IPS-20b (cell line): Measurements from ENCODE around the gene FSD1.

Experiments used
- H3K27ac ChIP-seq: one replicate; pipeline ENCODE4 v1.5.1; 2013; ENCODE audit warnings: low read length
- H3K27me3 ChIP-seq: 2 replicates; pipeline ENCODE4 v1.6.1; 2013; ENCODE audit warnings: mild to moderate bottlenecking, low read length, inconsistent platforms; ENCODE audit not compliant: insufficient read depth
- H3K36me3 ChIP-seq: 2 replicates; pipeline ENCODE4 v1.6.1; 2013; ENCODE audit warnings: low read depth, mild to moderate bottlenecking, inconsistent platforms, low read length, moderate library complexity; ENCODE audit not compliant: insufficient read depth
- H3K4me1 ChIP-seq: 2 replicates; pipeline ENCODE4 v1.6.1; 2013; ENCODE audit warnings: mild to moderate bottlenecking, control low read depth, inconsistent platforms, low read length, moderate library complexity; ENCODE audit not compliant: insufficient read depth
- H3K4me3 ChIP-seq: 2 replicates; pipeline ENCODE4 v1.5.1; 2013; ENCODE audit warnings: mild to moderate bottlenecking, low read length, inconsistent platforms
- H3K9ac ChIP-seq: 2 replicates; pipeline ENCODE4 v1.6.1; 2013; ENCODE audit warnings: low read depth, mild to moderate bottlenecking, inconsistent platforms, low read length, moderate library complexity
- H3K9me3 ChIP-seq: 2 replicates; pipeline ENCODE4 v1.6.1; 2013; ENCODE audit warnings: mild to moderate bottlenecking, low read depth, low read length, inconsistent platforms; ENCODE audit not compliant: insufficient read depth

Gene FSD1

DNA sequence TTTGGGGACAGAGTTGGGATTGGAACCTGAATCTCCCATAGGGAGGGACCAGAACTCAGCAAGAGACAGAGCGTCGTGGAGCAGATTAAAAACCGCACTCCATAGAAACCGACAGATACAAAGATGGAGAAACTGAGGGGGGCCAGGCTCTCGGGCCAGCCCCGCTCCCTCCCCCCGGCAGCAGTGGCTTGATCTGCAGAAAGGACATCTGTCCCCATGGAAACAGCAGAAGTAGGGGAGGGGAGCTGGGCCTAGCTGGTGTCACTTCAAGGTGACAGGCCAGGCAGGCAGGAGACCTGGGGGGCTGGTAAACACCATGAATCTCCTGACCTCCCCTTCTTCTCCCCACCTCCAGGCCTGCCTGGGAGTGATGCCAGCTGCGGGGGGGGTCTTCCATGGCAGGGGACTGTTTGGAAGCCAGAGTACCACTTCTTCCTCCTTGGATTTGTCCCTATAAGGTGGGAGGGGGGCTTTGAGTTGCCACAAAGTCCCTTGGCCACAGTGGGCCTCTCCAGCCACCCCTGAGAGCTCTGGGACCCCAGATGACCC, 13.1 kb upstream of the FSD1 start:
- no peak overlapping the region for H3K4me3 ChIP-seq
- no peaks in the 10 kb centered on the region for H3K9me3 ChIP-seq
- no peaks in the 10 kb centered on the region for H3K27me3 ChIP-seq
- no peak overlapping the region for H3K27ac ChIP-seq
- no peak overlapping the region; the same call in 1 of the 2 replicates for H3K9ac ChIP-seq
- H3K4me1 ChIP-seq, result no peaks in the 10 kb centered on the region
- no peaks in the 10 kb centered on the region for H3K36me3 ChIP-seq

DNA sequence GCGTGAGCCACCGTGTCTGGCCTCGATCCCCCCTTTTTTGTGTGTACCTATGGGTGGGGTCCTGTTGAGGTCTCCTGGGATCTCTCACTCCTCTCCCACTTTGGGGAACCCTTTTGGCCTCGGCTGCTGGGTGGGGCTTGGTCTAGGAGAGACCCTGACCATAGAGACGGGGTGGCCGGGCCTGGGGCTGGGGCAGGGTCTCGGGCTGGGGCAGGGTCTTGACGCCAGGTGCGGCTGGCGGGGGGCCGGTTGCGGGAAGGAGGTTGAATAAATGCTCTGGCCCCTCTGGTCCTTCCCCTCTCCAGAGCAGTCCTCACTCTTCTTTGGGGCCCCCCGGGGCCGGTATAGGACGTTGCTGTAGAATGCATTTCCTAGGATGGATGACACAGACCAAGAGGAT, 11.9 kb upstream of the FSD1 start:
- H3K9ac ChIP-seq, result no peak overlapping the region
- H3K4me3 ChIP-seq, result no peak overlapping the region
- H3K27me3 ChIP-seq, result no peaks in the 10 kb centered on the region
- H3K36me3 ChIP-seq, result no peaks in the 10 kb centered on the region
- H3K4me1 ChIP-seq, result no peaks in the 10 kb centered on the region
- no peak overlapping the region for H3K27ac ChIP-seq
- H3K9me3 ChIP-seq, result no peaks in the 10 kb centered on the region

DNA sequence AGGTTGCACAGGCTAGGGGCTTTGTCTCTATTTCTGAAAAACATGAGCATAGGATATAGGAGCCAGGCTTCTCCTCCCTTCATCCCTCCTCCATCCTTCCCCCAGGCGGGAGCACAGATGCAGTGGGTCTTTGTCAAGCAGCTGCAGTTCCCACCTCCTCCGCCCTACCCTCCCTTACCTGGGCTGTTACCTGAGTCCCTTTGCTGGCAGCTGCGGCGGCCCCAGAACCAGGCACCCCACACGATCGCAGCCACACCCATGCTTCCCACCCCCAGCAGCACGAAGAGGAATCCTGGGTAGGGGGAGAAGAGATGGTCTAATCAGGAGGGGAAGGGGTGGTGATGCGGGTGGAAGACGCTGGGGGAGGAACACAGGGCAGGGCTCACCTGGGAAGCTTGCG, 10.0 kb upstream of the FSD1 start:
- no peaks in the 10 kb centered on the region for H3K36me3 ChIP-seq
- no peaks in the 10 kb centered on the region for H3K9me3 ChIP-seq
- no peaks in the 10 kb centered on the region for H3K27me3 ChIP-seq
- no peak overlapping the region for H3K27ac ChIP-seq
- no peak overlapping the region for H3K9ac ChIP-seq
- no peak overlapping the region for H3K4me3 ChIP-seq
- no peaks in the 10 kb centered on the region for H3K4me1 ChIP-seq

DNA sequence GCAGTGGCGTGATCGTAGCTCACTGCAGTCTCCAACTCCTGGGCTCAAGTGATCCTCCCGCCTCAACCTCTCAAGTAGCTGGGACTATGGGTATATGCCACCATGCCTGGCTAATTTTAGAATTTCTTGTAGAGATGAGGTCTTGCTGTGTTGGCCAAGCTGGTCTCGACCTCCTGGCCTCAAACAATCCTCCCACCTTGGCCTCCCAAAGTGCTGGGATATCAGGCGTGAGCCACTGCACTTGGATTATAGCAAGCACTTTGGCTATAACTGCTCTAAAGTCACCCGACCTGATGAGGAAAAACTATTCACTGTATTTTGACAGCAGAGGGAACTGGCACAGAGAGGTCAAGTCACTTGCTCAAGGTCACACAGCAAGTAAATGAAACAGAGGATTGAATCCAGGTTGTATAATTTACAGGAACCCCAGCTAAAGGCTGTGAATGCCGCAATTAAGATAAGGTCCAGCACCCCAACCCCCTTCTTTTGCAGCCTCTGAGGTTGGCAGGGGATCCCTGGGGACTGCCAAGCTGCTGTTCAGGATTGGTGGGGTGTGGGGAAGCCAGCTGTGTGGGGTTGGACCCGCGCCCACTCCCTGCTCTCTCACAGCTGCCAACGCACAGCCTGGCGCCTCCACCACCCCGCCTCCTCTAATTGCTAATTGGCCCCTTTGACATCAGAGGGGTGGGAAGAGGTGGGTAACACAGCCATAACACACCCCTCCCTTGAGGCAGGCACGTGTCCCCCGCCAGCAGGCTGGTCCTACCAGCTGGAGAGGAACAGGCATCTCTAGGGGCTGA, 8.2 kb upstream of the FSD1 start:
- Histone ChIP-seq H3K4me1 (no peaks in the 10 kb centered on the region), H3K27me3 (no peaks in the 10 kb centered on the region), H3K27ac (no peak overlapping the region), H3K4me3 (no peak overlapping the region), H3K9ac (no peak overlapping the region), H3K36me3 (no peaks in the 10 kb centered on the region), H3K9me3 (no peaks in the 10 kb centered on the region)

DNA sequence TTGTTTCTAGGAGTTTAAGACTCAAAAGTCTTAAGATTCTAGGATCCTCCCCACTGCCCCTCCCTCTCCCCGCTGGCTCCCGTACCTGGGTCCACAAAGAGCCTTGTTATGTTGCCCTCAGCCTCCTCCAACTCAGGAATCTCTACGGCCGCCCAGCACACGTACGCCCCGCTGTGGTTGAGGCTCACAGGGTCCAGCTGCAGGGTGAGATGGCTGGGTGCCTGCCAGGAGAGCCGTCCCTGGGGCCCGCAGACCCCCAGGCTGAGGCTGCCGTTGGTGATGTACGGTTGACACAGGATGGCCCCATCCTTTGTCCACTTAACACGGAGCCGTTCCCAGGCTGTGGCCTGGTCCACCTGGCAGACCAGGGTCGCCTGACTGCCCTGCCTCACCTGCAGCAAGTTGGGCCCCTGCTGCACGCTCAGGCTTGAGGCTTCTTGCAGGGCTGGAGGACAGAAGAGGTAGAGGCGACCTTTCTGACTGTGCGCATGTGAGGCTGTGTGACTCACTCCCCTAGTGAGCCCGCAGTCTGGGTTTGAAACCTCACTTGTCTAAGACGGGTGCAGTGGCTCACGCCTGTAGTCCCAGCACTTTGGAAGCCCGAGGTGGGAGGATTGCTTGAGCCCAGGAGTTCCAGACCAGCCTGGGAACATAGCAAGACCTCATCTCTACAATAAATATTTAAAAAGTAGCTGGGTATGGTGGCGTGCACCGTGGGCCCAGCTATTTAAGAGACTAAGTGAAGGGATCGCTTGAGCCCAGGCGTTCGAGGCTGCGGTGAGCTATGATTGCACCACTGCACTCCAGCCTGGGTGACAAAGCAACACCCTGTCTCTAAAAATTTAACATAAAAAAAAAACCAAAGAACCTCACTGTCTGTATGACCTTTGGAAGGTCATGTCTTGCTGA, 6.2 kb upstream of the FSD1 start:
- Histone ChIP-seq H3K36me3 (no peaks in the 10 kb centered on the region), H3K27ac (no peak overlapping the region), H3K4me3 (no peak overlapping the region), H3K4me1 (no peaks in the 10 kb centered on the region), H3K9me3 (no peaks in the 10 kb centered on the region), H3K9ac (no peak overlapping the region), H3K27me3 (no peaks in the 10 kb centered on the region)

GRCh38 chr19:4298810-4299550, 5.4 kb upstream of the FSD1 start:
- H3K27ac ChIP-seq, result no peak overlapping the region
- H3K9me3 ChIP-seq, result no peaks in the 10 kb centered on the region
- H3K9ac ChIP-seq, result no peak overlapping the region
- no peak overlapping the region for H3K4me3 ChIP-seq
- H3K36me3 ChIP-seq, result no peaks in the 10 kb centered on the region
- no peaks in the 10 kb centered on the region for H3K27me3 ChIP-seq
- no peaks in the 10 kb centered on the region for H3K4me1 ChIP-seq

- Histone ChIP-seq H3K4me3 (no peak overlapping the region), H3K4me1 (0 out of 2 replicates have a peak, but pooled peaks cover 2% of the 10 kb centered on the region), H3K9ac (no peak overlapping the region), H3K27ac (no peak overlapping the region), H3K9me3 (no peaks in the 10 kb centered on the region), H3K27me3 (no peaks in the 10 kb centered on the region), H3K36me3 (no peaks in the 10 kb centered on the region)
These were observed 3.8 kb upstream of the FSD1 start for GRCh38 chr19:4300589-4300988.

- no peaks in the 10 kb centered on the region for H3K9me3 ChIP-seq
- no peak overlapping the region for H3K4me3 ChIP-seq
- H3K4me1 ChIP-seq, result 0 out of 2 replicates have a peak, but pooled peaks cover 2% of the 10 kb centered on the region
- H3K36me3 ChIP-seq, result peaks cover 1% of the 10 kb centered on the region
- H3K27me3 ChIP-seq, result no peaks in the 10 kb centered on the region
- H3K9ac ChIP-seq, result no peak overlapping the region
- no peak overlapping the region for H3K27ac ChIP-seq
These were observed 2.7 kb upstream of the FSD1 start for GRCh38 chr19:4301590-4302242.

DNA sequence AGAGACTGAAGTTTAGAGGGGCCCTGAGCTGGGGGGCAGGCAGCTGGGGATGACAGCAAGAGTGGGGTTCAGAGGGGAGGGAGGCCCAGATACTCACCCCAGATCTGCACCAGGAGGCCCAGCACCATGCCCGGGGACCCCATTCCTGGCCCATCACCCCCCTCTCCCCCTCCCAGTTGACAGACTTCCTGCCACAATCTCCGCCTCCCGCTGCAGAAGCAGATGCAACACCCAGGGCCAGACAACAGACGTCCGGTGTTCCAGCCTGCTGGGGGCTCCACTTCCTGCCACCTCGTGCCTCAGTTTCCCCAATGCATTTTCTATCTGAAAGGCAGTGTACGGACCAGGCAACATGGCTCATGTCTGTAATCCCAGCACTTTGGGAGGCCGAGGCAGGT, 2.2 kb upstream of the FSD1 start, which contains the start of gene TMIGD2:
TSS of gene TMIGD2 (minus strand) at position 147 of the 398 bp plus-strand sequence. CDS start at position 143, 4 bp downstream.
- no peak within 1 kb of the TSS for H3K4me3 ChIP-seq
- no peaks in the 10 kb centered on the region for H3K27me3 ChIP-seq
- H3K27ac ChIP-seq, result no peak within 1 kb of the TSS
- 0 out of 2 replicates have a peak, but pooled peaks cover 2% of the 10 kb centered on the region for H3K4me1 ChIP-seq
- no peak within 1 kb of the TSS for H3K9ac ChIP-seq
- no peaks in the 10 kb centered on the region for H3K9me3 ChIP-seq
- H3K36me3 ChIP-seq, result peaks cover 4% of the 10 kb centered on the region

DNA sequence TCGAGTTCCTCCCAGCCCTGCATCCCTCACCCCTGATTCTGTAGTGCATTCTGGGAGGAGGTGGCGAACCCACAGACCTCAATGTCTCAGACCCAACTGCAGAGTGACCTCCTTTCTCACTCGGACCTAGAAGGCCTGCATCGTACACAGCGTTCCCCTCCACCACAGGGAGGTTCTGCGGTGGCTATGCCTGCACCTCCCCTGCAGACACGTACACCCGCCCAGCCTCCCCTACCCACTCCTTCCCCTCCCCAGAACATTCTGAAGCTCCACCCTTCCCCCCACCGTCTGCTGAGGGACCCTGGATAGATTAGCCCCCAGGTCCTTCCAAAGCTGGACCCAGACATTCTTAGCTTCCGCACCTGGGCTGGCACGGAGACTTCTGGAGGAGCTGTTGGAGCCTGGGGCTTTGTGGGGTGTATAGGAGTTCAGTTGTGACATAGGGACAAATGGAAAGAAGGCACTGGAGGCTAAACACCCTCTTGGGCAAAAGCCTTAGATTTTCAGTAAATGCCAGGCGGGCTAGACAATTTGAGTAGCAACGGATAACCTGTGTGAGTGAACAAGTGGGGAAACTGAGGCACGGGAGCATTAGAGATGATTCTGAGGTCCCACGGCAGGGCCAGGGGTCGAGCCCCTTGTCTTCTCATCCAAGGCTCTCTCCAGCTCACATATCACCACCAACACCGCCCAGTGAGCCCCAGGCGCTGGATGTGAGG, 420 bp upstream of the FSD1 start:
- no peaks in the 10 kb centered on the region for H3K27me3 ChIP-seq
- peaks cover 13% of the 10 kb centered on the region for H3K36me3 ChIP-seq
- no peak overlapping the region for H3K27ac ChIP-seq
- H3K9ac ChIP-seq, result no peak overlapping the region
- H3K9me3 ChIP-seq, result no peaks in the 10 kb centered on the region
- 0 out of 2 replicates have a peak, but pooled peaks cover 2% of the 10 kb centered on the region for H3K4me1 ChIP-seq
- peak overlapping the region; percentile 44 for H3K4me3 ChIP-seq
